ENCODE results near the gene PRXL2A.

PRXL2A gene

DNA sequence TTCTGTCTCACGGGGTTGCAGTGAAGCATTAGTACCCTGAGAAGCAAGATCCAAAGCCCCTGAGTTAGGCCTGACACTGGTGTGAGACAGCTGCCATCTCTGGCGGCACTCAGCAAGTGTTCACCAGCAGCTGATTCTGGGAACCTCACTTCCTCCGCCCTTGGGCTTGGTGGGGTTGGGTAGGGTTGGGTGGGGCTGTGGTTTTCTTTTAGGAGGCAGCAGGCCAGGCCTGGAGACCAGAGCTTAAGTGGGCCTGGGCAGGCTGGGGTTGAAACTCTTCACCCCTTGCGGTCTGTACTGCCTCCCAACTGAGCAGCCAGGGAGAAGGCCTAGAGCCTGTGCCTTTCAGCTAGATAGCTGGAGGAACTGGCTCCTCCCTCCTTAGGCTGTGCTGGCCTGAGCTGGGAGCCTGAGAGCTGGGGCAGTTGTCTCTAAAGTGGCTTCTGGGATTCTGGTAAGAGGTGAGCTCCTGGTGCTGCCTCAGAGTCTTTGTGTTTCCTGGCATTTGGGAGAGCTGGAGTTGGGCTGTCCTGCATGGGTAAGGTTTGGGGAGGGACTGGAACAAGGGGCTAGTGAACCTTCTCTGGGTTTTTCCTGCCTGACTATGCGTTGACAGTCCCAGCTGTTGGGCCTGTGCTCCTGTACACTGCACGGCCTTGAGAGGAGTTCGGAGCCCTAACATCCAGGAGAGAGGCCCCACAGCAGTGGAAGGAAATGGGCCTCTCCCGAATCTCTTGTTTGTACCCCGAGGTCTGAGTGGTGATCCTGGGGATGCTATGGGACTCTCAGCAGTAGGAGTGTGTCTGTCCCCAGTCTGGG is 50.9 kb downstream of the PRXL2A start:
- FAIRE-seq: peak; percentile 90

DNA sequence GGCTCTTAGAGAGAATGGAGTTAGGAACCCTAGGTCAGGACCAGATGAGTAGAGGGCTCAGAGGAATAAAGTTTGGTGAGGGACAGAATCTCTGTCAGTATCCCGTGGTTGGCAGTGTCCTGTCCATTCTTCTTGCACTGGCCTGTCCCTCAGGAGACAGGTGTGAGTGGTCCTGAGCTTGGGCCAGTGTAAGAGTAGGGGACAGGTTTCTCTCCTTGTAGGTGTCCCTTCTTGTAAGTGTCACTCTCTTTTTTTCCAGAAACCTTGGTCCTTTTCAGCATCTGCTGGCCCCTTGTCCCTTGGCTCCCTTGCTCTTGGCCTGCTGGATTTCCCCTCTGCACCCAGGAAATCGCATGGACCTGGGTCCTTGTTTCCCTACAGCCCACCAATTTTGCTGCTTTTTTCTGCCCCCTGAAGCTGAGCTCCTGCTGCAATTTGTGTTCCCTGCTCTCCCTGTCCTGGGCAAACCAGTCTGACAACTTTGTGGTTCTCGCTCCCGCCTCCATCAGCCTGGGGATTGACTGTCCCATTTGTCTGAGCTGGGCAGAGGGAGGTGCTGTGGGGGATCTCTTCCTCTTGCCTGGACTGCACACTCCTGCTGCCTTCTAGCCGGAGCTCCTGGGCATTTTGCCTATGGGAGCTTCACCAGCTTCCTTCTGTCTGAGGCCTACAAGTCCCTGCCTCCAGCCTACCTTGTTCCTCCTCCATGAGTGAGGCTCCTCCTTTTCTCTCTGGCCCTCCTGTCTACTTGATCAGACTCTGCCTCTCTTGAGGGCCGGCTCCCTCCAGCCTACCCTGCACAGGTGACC is 52.3 kb downstream of the PRXL2A start:
- FAIRE-seq (no peak), DNase-seq (ENCODE audit: extremely low spot score, insufficient read length, low read depth) (no peak)

More for the DNA sequence above, 50.9 kb downstream of the PRXL2A start:
- no peak for DNase-seq (ENCODE audit: extremely low spot score, insufficient read length, low read depth)

DNA sequence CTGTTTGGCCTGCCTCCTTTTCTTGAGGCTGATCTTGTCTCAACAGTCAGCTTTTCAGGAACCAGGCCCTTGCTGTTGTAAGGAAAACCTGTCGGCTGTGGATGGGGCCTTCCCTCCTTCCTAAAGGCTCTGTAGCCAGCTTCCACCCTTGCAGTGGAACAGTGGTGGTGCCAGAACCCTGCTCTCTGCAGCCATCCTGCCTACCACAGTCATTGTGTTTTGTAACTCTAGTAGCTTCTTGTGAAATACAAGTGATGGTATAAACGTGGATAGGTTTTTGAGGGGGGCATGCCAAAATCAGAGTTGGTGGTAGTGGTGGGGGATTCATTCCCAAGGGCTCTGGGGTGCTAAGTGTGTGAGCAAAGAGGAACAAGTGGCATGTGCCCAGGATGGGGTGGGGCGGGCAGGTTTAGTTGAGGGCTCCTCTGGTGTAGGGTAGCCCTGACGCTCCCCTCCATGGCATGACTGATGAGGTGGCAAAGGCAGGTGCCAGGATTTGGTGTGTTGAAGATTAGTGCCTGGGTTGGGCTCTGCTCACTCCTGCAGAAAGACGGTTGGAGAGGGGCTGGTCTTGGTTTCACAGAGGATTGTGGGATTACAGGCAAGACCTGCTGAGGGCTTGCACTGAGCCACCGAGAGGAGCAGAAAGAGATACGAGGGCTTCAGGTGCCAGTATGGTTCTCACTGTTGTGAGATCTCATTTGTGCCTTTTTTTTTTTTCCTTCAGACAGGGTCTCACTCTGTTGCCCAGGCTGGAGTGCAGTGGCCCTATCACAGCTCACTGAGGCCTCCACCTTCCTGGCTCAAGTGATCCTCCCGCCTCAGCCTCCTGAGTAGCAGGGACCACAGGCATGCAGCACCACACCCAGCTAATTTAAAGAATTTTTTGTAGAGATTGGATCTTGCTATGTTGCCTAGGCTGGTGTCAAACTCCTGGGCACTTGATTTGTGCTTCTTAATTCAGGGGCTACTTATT is 53.1 kb downstream of the PRXL2A start:
- DNase-seq (ENCODE audit: extremely low spot score, insufficient read length, low read depth) (no peak), FAIRE-seq (no peak)

DNA sequence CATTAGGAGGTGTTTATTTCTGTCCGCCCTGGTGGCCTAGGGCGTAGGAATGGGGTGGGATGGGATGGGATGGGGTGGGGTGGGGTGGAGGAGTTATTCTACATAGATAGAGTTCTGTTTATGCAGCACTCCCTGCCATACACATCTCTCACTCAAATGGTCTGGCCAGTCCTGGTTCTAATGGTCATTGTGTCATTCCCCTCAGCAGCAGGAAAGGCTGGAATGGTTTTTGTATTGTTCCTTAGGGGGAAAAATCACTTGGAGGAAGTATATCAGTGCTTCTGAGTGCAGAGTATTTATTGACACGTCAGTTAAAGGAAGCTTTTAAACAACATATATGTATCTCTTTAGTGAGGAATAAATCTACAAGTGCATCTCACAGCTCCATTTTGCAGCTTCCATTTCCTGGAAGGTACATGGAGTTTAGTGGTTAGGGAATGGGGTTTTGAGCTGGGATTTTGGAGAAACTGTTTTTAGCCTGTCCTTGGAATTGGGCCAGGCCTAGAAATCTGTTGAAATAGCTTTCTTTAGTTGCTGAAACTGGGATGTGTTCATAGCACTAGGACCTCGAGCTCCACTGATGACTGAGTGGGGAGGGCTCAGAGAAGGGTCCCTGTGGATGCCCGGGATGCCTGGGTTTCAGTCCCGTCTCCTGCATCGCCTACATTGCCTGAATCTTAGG is 54.1 kb downstream of the PRXL2A start:
- FAIRE-seq (no peak), DNase-seq (ENCODE audit: extremely low spot score, insufficient read length, low read depth) (no peak)

DNA sequence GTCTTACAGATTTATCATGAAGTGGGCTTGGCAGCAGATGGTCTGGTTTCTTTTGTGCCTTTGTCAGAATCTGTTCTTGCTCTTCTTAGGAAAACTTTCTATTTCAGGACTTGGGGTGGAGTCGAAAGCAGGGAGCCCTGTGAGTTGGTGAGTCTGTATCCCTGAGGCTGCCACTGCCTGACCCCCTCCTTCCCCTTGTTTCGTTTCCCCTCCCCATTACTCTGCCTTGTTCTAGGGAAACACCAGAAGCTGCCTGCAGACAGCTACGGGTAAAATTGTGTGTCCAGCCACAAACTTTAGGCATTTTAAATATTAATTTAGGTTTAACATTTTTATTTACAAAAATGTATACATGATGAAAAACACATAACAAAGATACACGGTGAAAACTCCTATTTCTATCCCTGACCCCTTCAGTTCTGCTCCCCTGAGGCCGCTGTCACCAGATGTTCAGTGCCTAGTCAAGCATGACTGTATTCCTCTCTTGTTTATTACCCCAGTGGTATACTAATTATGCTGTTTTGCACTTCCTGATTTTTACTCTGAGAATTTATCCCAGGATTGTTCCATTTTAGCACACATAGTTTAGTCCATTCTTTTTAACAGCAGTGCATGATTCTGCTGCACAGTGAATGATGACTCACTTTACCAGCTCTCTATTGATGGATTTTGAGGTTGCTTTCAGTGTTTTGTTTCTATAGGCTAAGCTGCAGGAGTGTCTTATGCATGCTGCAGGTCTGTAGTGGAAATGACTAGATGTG is 54.8 kb downstream of the PRXL2A start:
- DNase-seq (ENCODE audit: extremely low spot score, insufficient read length, low read depth) (no peak), FAIRE-seq (peak; percentile 63)

DNA sequence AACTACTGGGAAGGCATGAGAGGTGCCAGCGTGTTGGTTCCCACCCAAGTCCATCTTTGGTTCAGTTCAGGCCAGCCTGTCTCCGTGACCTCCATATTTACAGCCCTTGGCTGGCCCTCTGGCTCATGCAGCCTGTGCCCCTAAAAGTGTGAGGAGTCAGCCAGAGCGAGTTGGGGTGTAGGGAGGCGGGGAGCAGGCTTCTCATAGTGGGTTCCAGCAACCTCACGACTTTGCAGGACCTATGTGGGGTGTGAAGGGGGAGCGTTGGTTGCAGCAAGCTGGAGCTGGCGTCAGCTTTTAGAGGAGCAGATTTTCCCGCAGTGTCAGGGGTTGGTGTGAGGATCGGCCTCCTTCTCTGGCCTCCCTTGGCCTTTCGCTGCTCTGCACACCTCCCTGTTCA is 55.5 kb downstream of the PRXL2A start:
- no peak for DNase-seq (ENCODE audit: extremely low spot score, insufficient read length, low read depth)
- FAIRE-seq: no peak

DNA sequence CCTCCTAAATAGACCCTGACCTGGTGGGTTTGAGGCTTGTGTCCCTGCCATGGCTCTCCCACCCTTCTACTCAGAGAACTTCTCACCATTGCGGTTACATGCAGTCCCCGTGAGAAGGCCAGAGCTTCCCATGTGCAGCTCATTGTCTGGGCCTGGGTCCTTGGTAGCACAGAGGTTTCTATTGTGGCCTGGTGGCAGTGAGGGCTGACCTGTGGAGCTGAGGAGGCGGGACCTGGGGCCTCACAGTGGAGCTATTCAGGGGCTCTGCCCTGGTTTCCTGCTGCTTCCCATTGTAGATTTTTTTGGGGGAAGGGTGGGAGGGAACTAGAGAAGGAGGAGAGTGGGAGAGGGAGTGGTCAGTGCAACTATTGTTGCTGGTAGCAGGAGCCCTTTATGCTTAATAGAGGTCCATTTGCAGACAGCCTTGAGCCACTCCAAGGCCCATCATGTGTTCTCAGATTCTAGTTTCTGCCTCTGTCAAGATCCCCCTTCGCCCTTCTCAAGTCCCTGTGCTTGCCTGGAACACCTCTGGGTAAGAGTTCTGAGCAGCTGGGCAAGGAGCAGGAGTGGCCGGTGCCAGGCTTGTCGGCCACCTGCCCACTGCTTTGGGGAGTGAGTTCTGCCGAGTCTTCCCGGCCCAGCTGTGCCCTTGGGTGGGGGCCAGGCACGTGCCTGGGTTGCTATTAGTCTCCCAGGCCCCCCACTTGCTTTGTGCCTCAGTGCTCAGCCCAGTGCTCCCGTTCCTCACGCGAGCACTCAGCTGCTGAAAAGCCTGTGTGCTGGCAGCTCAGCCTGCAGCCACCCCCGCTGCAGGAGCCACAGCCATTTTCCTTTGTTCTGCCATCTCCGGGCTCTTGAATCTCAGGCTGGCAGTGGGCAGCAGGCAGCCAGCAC is 56.5 kb downstream of the PRXL2A start:
- DNase-seq (ENCODE audit: extremely low spot score, insufficient read length, low read depth): no peak
- no peak for FAIRE-seq

DNA sequence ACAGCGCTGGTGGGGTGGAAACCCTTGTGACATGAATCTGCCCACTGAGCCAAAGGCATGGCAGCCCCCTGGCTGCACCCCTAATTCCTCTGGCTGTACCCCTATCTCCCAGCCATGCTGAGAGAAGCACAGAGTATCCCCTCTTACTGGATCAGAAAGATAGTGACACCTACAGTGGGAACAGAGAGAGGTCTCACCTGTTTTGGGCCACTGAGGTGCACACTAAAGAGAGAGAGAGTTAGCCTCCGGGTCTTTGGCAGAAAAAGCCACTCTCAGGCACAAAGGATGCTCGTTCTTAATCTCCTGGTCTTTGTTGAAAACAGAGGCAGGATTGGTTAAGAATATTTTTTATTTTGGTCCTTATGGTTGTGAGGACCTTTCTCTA is 57.1 kb downstream of the PRXL2A start:
- no peak for DNase-seq (ENCODE audit: extremely low spot score, insufficient read length, low read depth)
- FAIRE-seq: no peak

DNA sequence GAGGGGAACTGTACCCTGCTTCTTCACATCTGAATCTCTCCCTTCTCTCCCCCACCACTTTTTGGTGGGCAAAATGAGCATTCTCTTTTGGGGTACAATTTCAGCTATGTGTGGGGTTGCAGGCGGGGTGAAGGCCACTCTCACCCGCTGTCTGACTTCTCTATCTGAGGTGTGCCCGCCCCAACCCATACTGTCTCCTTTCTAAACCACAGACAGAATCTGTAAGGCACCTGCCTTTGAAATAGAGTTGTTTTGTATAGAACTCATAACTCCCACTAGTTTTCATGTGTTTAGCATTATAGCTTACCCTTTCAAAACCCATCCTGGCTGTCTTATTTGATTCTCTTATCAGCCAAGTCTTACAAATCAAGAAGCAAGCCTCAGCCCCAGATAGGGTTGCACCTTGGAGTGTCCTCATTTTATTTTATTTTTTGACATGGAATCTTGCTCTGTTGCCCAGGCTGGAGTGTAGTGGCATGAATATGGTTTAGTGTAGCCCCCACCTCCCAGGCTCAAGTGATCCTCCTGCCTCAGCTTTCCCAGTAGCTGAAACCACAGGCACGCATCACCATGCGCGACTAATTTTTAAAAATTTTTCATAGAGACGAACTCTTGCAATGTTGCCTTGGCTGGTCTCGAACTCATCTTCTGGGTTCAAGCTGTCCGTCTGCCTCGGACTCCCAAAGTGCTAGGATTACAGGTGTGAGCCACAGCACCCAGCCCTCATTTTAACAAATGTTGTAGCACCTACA is 57.7 kb downstream of the PRXL2A start:
- no peak for FAIRE-seq

DNA sequence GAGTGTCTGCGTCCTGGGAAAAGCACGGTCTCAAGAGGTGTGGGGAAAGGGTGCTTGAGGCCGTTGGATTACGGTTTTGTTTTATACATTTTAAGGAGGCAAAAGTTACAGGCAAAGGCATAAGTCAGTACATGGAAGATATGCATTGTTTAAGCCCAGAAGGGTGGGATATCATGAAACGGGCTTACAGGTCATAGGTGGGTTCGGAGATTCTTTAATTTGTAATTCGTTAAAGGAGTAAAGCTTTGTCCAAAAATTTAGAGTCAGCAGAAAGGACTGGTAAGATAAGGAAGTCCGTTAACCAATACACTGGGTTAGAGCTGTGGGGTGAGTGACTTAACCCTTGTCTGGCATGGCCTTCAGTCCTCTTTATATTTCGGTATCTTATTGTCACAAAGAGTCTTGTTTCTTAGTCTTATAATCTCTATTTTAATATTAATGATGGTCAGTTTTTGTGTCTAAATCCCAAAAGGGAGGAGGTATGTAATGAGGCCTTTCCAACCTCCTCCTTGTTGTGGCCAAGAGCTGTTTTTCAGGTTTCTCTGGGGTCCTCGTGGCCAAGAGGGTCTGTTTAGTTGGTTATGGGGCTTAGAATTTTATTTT is 58.5 kb downstream of the PRXL2A start:
- DNase-seq (ENCODE audit: extremely low spot score, insufficient read length, low read depth): no peak
- FAIRE-seq: no peak

More for the DNA sequence above, 57.7 kb downstream of the PRXL2A start:
- no peak for DNase-seq (ENCODE audit: extremely low spot score, insufficient read length, low read depth)

DNA sequence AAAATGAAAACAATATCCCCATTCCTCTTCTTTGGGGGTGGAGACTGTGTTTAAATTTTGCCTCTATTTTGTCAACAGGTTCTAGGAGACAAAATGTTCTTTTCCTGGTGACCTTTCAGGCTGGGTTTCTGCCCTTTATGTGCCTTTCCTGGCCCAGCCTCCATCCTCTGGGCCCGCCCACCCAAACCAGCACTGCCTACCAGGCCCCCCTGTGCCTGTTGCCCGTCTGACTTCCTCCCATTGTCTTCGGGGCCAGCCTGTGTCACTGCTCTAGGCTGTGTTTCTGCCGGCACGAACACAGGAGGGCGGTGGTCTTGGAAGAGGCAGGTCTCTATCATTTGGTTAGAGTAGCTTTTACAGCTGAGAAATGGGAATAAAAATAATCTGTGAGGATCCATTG is 59.7 kb downstream of the PRXL2A start:
- DNase-seq (ENCODE audit: extremely low spot score, insufficient read length, low read depth): no peak
- no peak for FAIRE-seq

DNA sequence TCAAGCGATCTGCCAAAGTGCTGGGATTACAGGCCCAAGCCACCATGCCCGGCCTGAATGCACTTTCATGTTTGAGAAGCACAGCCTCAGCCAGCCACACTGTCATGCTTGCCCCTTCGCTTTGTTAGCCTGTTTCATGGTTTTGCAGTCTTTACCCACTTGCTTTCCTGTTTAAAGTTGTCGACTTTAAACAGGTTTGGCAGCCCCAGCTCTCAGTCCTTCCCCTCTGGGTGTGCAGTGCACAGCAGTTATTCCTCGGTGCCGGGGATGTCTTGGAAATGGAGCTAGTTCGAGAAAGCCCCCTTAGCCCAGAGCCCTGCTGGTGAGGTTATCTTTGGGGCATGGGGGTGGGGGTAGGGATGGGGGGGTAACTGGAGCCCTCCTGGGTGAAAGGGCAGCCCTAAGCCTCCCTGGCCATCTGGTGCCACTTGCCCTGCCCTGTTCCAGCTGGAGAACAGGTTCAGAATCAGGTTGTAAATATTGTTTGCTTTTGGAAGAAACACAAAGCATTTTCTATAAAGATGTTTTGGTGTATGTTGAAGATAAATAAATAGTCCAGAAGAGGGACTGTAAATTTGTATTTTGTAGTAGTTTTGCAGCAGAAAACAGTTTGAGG is 60.6 kb downstream of the PRXL2A start:
- FAIRE-seq: no peak
- no peak for DNase-seq (ENCODE audit: extremely low spot score, insufficient read length, low read depth)

DNA sequence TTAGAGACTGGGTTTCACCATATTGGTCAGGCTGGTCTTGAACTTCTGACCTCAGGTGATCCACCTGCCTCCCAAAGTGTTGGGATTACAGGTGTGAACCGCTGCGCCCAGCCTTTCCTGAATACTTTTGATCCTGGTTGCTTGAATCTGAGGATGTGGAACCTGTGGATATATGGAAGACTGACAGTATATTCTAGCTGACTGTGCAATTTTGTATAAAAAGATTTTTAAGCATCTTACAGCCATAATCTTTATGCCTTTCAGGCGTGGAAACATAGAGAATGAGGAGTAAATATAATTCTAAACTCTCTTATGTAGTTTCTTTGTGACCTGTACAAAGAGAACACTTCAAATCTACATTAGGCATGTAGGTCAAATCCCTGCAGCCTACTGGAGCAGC is 61.9 kb downstream of the PRXL2A start:
- FAIRE-seq (no peak), DNase-seq (ENCODE audit: extremely low spot score, insufficient read length, low read depth) (no peak)

DNA sequence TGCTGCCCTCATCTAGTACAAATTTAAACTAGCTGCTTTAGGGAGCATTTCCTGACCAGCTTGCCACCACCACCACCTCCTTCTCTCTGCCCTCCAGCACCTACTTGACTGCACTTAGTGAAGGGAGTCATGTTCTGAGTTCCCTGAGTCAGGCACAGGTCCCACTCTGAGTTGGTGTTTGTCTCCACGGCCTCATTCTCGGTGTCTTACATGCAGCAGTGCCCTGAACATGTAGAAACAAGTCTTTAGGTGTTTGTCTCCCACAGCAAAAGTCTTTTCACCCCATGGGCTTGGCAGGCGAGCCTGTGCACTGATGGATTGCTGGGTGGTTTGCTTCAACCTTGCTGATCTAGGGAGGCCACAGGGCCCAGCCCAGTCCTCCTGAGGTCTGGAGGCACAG is 62.6 kb downstream of the PRXL2A start:
- FAIRE-seq (peak; percentile 15), DNase-seq (ENCODE audit: extremely low spot score, insufficient read length, low read depth) (no peak)

DNA sequence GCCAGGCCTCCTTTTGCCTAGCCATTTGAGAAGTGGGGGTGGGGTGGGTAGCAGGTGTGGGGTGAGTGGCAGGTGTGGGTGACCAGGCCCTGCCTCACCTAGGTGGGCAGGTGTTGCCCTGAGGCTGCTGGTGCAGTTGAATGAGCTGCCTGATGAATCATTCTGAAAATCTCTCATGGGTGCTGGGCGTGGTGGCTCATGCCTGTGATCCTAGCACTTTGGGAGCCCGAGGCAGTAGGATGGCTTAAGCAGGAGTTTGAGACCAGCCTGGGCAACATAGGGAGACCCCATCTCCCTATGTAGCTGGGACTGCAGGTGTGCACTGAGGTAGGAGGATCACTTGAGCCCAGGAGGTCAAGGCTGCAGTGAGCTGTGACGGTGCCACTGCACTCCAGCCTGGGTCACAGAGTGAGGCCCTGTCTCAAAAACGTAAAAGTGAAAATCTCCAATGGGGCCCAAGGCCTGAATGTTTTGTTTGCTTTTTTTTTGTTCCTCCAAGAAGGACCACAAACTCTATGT is 63.4 kb downstream of the PRXL2A start:
- FAIRE-seq: no peak
- no peak for DNase-seq (ENCODE audit: extremely low spot score, insufficient read length, low read depth)
